Activated CD8-positive, alpha-beta T cell treated with anti-CD3 and anti-CD28 coated beads, Interleukin-2, amount 10 ng/mL, durations not matched to agents 7 days and 5 days (primary cell): ENCODE data around the gene CLASP1. TPM values are rescaled to one million over a fixed set of nuclear protein-coding genes. Genes with fewer than 3 reads are reported as not detected.

ENCODE experiments used
- ATAC-seq: fragments of 150-1000 bp; cut with Tn5 transposase; one replicate; pipeline ENCODE4 v1.10.0; 2021; ENCODE audit warnings: moderate library complexity
- CTCF ChIA-PET: fragments of 350-600 bp; sonication (Branson Sonifier 250); formaldehyde crosslinking; loops from one replicate; lab custom pipeline; 2021; ENCODE audit warnings: antibody characterized with exemption; lab: Charles Lee
- POLR2A ChIA-PET: fragments of 350-600 bp; sonication (Branson Sonifier 250); formaldehyde crosslinking; loops from one replicate; lab custom pipeline; 2021; ENCODE audit warnings: antibody characterized with exemption; lab: Charles Lee
- DNase-seq: peaks from one replicate; pipeline ENCODE4 v3.0.0-alpha.2; 2020
- H3K27ac Mint-ChIP-seq: one replicate; pipeline ENCODE4 v1.8.0; 2021; ENCODE audit warnings: mild to moderate bottlenecking, mixed read lengths
- H3K27me3 Mint-ChIP-seq: one replicate; pipeline ENCODE4 v1.8.0; 2021; ENCODE audit warnings: low read depth, mixed read lengths
- H3K36me3 Mint-ChIP-seq: one replicate; pipeline ENCODE4 v1.8.0; 2021; ENCODE audit warnings: low read depth, mixed read lengths
- H3K4me1 Mint-ChIP-seq: one replicate; pipeline ENCODE4 v1.8.0; 2021; ENCODE audit warnings: low read depth, mixed read lengths
- H3K4me3 Mint-ChIP-seq: one replicate; pipeline ENCODE4 v1.8.0; 2021; ENCODE audit warnings: mild to moderate bottlenecking, mixed read lengths
- H3K9me3 Mint-ChIP-seq: one replicate; pipeline ENCODE4 v1.8.0; 2022; ENCODE audit warnings: mixed read lengths; ENCODE audit not compliant: insufficient read depth
- total RNA-seq, 2 experiments: library from RNA; stranded (reverse); gene quantifications; one replicate each; pipeline ENCODE4 v1.2.3, GENCODE V29; 2021

Gene CLASP1
- total RNA-seq, 2 experiments from 2014 or later: 62.3 to 65.2 TPM

GRCh38 chr2:121362226-121362625 is 287.0 kb downstream of the CLASP1 start:
- H3K27ac Mint-ChIP-seq: no peak overlapping the region
- CTCF ChIA-PET: no interaction called here

GRCh38 chr2:121360566-121361300 is 288.5 kb downstream of the CLASP1 start:
- Mint-ChIP-seq H3K4me3 (no peak overlapping the region), H3K36me3 (peaks cover 34% of the 10 kb centered on the region), H3K27me3 (no peaks in the 10 kb centered on the region), H3K9me3 (no peaks in the 10 kb centered on the region), H3K4me1 (no peaks in the 10 kb centered on the region), H3K27ac (no peak overlapping the region)
- ChIA-PET CTCF (interaction anchor here (1.9 kb wide), 1 partner anchor 281 kb away, joined by 8 read pairs; no protein-coding TSS in a partner anchor), POLR2A (interaction anchor here (0.6 kb wide), 1 partner anchor 270 kb away, joined by 3 read pairs; no protein-coding TSS in a partner anchor)
- ATAC-seq: no peak
- DNase-seq: no peak

More at GRCh38 chr2:121362226-121362625, 287.0 kb downstream of the CLASP1 start:
- Mint-ChIP-seq H3K36me3 (peaks cover 28% of the 10 kb centered on the region), H3K9me3 (no peaks in the 10 kb centered on the region), H3K4me3 (no peak overlapping the region), H3K27me3 (no peaks in the 10 kb centered on the region), H3K4me1 (no peaks in the 10 kb centered on the region)
- POLR2A ChIA-PET: interaction anchor here (1.3 kb wide), 1 partner anchor 9 kb away, joined by 3 read pairs; no protein-coding TSS in a partner anchor
- DNase-seq: no peak
- ATAC-seq: no peak

GRCh38 chr2:121359716-121360565 is 289.3 kb downstream of the CLASP1 start:
- Mint-ChIP-seq H3K4me1 (no peaks in the 10 kb centered on the region), H3K36me3 (peaks cover 33% of the 10 kb centered on the region), H3K4me3 (no peak overlapping the region), H3K27ac (no peak overlapping the region), H3K27me3 (no peaks in the 10 kb centered on the region), H3K9me3 (no peaks in the 10 kb centered on the region)
- CTCF ChIA-PET: interaction anchor here (1.9 kb wide), 1 partner anchor 280 kb away, joined by 8 read pairs; no protein-coding TSS in a partner anchor
- DNase-seq (no peak), ATAC-seq (no peak)
- POLR2A ChIA-PET: interaction anchor here (1.1 kb wide), 1 partner anchor 169 kb away, joined by 3 read pairs; no protein-coding TSS in a partner anchor

- DNase-seq: no peak
- Mint-ChIP-seq H3K27me3 (no peaks in the 10 kb centered on the region), H3K9me3 (no peaks in the 10 kb centered on the region), H3K27ac (no peak overlapping the region), H3K4me3 (no peak overlapping the region), H3K4me1 (peaks cover 6% of the 10 kb centered on the region), H3K36me3 (peaks cover 38% of the 10 kb centered on the region)
- ATAC-seq: no peak
- ChIA-PET CTCF (interaction anchor here (1.9 kb wide), 1 partner anchor 279 kb away, joined by 8 read pairs; no protein-coding TSS in a partner anchor), POLR2A (interaction anchor here (1.1 kb wide), 1 partner anchor 170 kb away, joined by 3 read pairs; no protein-coding TSS in a partner anchor)
Observed at GRCh38 chr2:121359170-121359569, 290.1 kb downstream of the CLASP1 start.

- H3K27me3 Mint-ChIP-seq: no peaks in the 10 kb centered on the region
- no peaks in the 10 kb centered on the region for H3K9me3 Mint-ChIP-seq
- H3K36me3 Mint-ChIP-seq: peaks cover 44% of the 10 kb centered on the region
- peaks cover 6% of the 10 kb centered on the region for H3K4me1 Mint-ChIP-seq
- ATAC-seq: no peak
- POLR2A ChIA-PET: no interaction called here
- CTCF ChIA-PET: no interaction called here
- no peak for DNase-seq
- no peak overlapping the region for H3K4me3 Mint-ChIP-seq
- no peak overlapping the region for H3K27ac Mint-ChIP-seq
Observed at GRCh38 chr2:121358291-121358690, 291.0 kb downstream of the CLASP1 start.

- CTCF ChIA-PET: interaction anchor here (0.6 to 4.7 kb wide), 14 partner anchors 8 to 279 kb away, joined by 3 to 34 read pairs (median 5); no protein-coding TSS in a partner anchor
Observed at GRCh38 chr2:121356058-121356640, 293.1 kb downstream of the CLASP1 start.

GRCh38 chr2:121355488-121355887 is 293.8 kb downstream of the CLASP1 start:
- no peak for DNase-seq
- no peak for ATAC-seq
- POLR2A ChIA-PET: no interaction called here
- no peak overlapping the region for H3K4me3 Mint-ChIP-seq
- CTCF ChIA-PET: interaction anchor here (0.8 to 4.7 kb wide), 13 partner anchors 9 to 279 kb away, joined by 3 to 34 read pairs (median 5); no protein-coding TSS in a partner anchor
- no peaks in the 10 kb centered on the region for H3K27me3 Mint-ChIP-seq
- peaks cover 33% of the 10 kb centered on the region for H3K36me3 Mint-ChIP-seq
- peaks cover 6% of the 10 kb centered on the region for H3K4me1 Mint-ChIP-seq
- H3K27ac Mint-ChIP-seq: no peak overlapping the region
- no peaks in the 10 kb centered on the region for H3K9me3 Mint-ChIP-seq

More at GRCh38 chr2:121356058-121356640, 293.1 kb downstream of the CLASP1 start:
- POLR2A ChIA-PET: no interaction called here
- DNase-seq (peak; percentile 39), ATAC-seq (peak; percentile 70)
- no peaks in the 10 kb centered on the region for H3K9me3 Mint-ChIP-seq
- H3K27ac Mint-ChIP-seq: no peak overlapping the region
- H3K36me3 Mint-ChIP-seq: peaks cover 30% of the 10 kb centered on the region
- H3K4me3 Mint-ChIP-seq: no peak overlapping the region
- no peaks in the 10 kb centered on the region for H3K27me3 Mint-ChIP-seq
- peaks cover 6% of the 10 kb centered on the region for H3K4me1 Mint-ChIP-seq

- H3K27ac Mint-ChIP-seq: no peak overlapping the region
- H3K4me3 Mint-ChIP-seq: no peak overlapping the region
- no peak for DNase-seq
- H3K27me3 Mint-ChIP-seq: no peaks in the 10 kb centered on the region
- H3K4me1 Mint-ChIP-seq: peaks cover 6% of the 10 kb centered on the region
- ATAC-seq: no peak
- no peaks in the 10 kb centered on the region for H3K9me3 Mint-ChIP-seq
- ChIA-PET POLR2A (no interaction called here), CTCF (interaction anchor here (0.7 kb wide), 1 partner anchor 25 kb away, joined by 3 read pairs; no protein-coding TSS in a partner anchor)
- H3K36me3 Mint-ChIP-seq: peaks cover 46% of the 10 kb centered on the region
Observed at GRCh38 chr2:121351521-121352318, 297.5 kb downstream of the CLASP1 start.

- Mint-ChIP-seq H3K36me3 (peaks cover 48% of the 10 kb centered on the region), H3K9me3 (no peaks in the 10 kb centered on the region), H3K27ac (no peak overlapping the region), H3K4me1 (peaks cover 6% of the 10 kb centered on the region), H3K4me3 (no peak overlapping the region), H3K27me3 (no peaks in the 10 kb centered on the region)
- POLR2A ChIA-PET: no interaction called here
- ATAC-seq (no peak), DNase-seq (no peak)
- CTCF ChIA-PET: no interaction called here
Observed at GRCh38 chr2:121350890-121351289, 298.4 kb downstream of the CLASP1 start.

GRCh38 chr2:121350402-121350775 is 298.9 kb downstream of the CLASP1 start:
- DNase-seq (no peak), ATAC-seq (no peak)
- H3K9me3 Mint-ChIP-seq: no peaks in the 10 kb centered on the region
- peaks cover 44% of the 10 kb centered on the region for H3K36me3 Mint-ChIP-seq
- no peak overlapping the region for H3K27ac Mint-ChIP-seq
- POLR2A ChIA-PET: no interaction called here
- CTCF ChIA-PET: no interaction called here
- H3K27me3 Mint-ChIP-seq: no peaks in the 10 kb centered on the region
- H3K4me1 Mint-ChIP-seq: peaks cover 6% of the 10 kb centered on the region
- H3K4me3 Mint-ChIP-seq: no peak overlapping the region
